ENCODE results near the gene KLHL15.

The KLHL15 gene

DNA sequence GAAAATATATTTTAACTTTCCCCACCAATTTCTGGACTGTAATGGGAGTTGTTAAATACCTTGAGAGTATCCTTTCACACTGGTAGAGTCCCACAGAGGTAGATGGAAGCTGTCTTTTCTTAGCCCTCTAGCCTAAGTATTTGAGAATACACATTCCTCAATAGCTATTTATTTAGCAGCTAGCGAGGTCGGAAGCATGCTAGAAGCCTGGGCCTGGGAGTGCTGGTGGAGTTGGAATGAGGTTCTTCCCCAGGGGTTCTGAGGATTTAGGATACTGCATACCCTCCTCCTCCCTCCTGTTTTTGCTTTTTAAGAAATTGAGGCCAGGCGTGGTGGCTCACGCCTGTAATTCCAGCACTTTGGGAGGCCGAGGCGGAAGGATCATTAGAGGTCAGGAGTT lies 999 bp upstream of the KLHL15 start:
- H3K9ac ChIP-seq (ENCODE audit: low read length) = no peak overlapping the region
- H3K9me3 ChIP-seq (ENCODE audit: low read length) = no peaks in the 10 kb centered on the region
- H3K36me3 ChIP-seq (ENCODE audit: insufficient read depth, low read length) = no peaks in the 10 kb centered on the region
- H3K27ac ChIP-seq (ENCODE audit: low read depth, low read length) = no peak overlapping the region
- no peak overlapping the region for H3K4me3 ChIP-seq (ENCODE audit: low read depth in 1 of 2, low read length in 2 of 2)
- H3K4me1 ChIP-seq (ENCODE audit: insufficient read depth, low read length) = no peaks in the 10 kb centered on the region
- peaks cover 5 to 6% of the 10 kb centered on the region in 2 donors for H3K27me3 ChIP-seq (ENCODE audit: control insufficient read depth in 1 of 2, insufficient read depth in 2 of 2, low read length in 2 of 2)

DNA sequence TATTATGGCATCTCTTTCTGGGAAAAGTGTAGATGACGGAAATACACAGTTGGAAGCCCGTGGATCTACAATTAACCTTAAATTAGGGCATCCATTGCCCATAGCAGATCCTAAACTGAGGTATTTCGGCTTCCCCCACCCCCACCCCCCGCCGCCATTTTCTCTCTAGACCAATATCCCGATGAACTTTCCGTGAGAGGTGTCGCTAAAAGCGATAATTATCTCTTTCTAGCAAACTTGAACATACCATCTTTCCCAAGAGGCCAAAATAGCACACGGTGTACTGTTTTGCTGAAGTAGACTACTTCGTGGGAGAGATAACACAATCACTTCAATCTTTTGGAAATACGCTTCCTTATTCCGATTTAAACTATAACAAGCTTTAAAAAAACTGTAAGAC lies 554 bp downstream of the KLHL15 start:
- H3K9me3 ChIP-seq (ENCODE audit: low read length) = no peaks in the 10 kb centered on the region
- H3K27me3 ChIP-seq (ENCODE audit: control insufficient read depth in 1 of 2, insufficient read depth in 2 of 2, low read length in 2 of 2) = peaks cover 5 to 6% of the 10 kb centered on the region in 2 donors
- peak overlapping the region in 1 of 2 donors; percentile 63 for H3K4me3 ChIP-seq (ENCODE audit: low read depth in 1 of 2, low read length in 2 of 2)
- H3K9ac ChIP-seq (ENCODE audit: low read length) = peak overlapping the region; percentile 78
- H3K4me1 ChIP-seq (ENCODE audit: insufficient read depth, low read length) = no peaks in the 10 kb centered on the region
- peak overlapping the region; percentile 30 for H3K27ac ChIP-seq (ENCODE audit: low read depth, low read length)
- no peaks in the 10 kb centered on the region for H3K36me3 ChIP-seq (ENCODE audit: insufficient read depth, low read length)

DNA sequence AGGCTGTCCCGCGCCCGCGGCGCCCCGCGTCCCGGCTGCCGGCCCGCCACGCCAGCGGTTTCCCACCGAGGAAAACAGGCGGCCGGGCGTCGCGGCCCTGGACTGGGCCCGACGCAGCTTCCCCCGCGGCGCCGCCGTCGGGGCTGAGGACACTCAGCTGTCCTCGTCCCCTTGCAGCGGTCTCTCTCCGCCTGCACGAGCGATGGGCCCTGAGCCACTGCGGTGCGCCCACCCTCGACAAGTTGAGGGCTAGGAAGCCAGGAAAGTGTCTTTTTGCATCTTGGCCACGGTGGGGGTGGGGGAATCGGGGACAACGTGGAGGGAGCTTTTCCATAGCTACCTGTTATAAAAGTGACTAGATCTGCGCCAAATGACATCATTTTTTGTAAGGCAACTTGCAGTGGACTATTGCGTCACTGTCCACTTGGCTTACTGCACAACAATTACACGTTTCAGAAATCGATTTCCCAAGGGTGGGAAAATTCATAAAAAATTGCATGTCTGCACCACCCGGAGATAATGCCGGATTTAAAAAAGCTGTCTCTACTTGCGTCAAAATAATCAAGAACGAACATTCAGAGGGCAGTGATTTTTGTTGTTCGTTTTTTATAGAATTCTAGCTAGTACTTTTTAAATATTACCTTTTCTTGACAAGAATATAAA lies 1.1 kb downstream of the KLHL15 start:
- no peaks in the 10 kb centered on the region for H3K9me3 ChIP-seq (ENCODE audit: low read length)
- peak overlapping the region; percentile 56 to 63 for H3K4me3 ChIP-seq (ENCODE audit: low read depth in 1 of 2, low read length in 2 of 2)

DNA sequence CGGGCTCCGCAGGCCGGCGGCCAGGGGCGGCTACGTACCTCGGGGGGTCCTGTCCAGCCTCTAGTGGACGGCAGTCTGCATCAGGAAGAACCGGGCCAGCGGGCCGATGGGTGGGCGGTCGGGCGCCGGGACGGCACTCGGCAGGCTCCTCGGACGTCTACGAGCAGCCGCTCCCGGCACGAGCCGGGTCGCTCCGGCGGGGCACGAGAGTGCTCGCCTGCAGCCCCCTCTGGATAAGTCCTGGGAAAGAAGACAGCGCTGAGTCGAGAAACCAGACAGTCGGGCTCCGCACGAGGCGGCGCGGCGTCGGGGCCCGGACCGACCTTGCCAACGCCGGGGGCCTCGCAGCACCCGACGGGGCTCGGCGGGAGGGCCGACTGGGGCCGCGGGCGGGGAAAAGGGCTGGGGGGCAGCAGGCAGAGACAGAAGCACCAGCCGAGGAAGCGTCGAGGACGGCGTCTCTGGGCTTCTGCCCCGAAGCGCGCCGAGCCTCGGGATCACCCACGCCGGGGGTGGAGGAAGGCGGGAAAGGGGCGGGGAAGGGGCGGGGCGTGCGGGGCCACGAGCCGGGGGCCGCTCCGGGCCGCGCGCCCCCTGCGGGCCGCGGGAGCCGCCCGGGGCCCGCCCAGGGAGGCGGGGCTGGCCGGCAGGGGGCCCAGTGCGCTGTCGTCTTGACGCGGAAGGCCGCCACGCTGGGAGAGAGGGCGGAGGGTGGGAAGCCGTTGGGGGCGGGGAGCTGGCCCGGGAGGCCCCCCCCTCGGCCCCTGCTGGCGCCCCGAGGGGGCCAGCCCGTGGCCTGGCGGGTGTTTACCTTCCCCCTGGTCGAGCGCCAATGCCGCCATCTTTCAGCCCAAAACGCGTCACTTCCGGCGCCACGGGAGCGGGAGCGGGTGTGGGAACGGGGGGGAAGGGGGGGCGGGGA lies 1.9 kb downstream of the KLHL15 start:
- H3K4me3 ChIP-seq (ENCODE audit: low read depth in 1 of 2, low read length in 2 of 2) = peak overlapping the region; percentile 72 to 74
- peak overlapping the region; percentile 61 for H3K9ac ChIP-seq (ENCODE audit: low read length)
- no peaks in the 10 kb centered on the region for H3K9me3 ChIP-seq (ENCODE audit: low read length)
- no peaks in the 10 kb centered on the region for H3K4me1 ChIP-seq (ENCODE audit: insufficient read depth, low read length)
- H3K27ac ChIP-seq (ENCODE audit: low read depth, low read length) = peak overlapping the region; percentile 78
- H3K27me3 ChIP-seq (ENCODE audit: control insufficient read depth in 1 of 2, insufficient read depth in 2 of 2, low read length in 2 of 2) = peaks cover 5 to 6% of the 10 kb centered on the region in 2 donors
- H3K36me3 ChIP-seq (ENCODE audit: insufficient read depth, low read length) = no peaks in the 10 kb centered on the region

More for the DNA sequence above, 1.1 kb downstream of the KLHL15 start:
- H3K27ac ChIP-seq (ENCODE audit: low read depth, low read length) = peak overlapping the region; percentile 83
- peaks cover 5 to 6% of the 10 kb centered on the region in 2 donors for H3K27me3 ChIP-seq (ENCODE audit: control insufficient read depth in 1 of 2, insufficient read depth in 2 of 2, low read length in 2 of 2)
- no peaks in the 10 kb centered on the region for H3K36me3 ChIP-seq (ENCODE audit: insufficient read depth, low read length)
- peak overlapping the region; percentile 78 for H3K9ac ChIP-seq (ENCODE audit: low read length)
- no peaks in the 10 kb centered on the region for H3K4me1 ChIP-seq (ENCODE audit: insufficient read depth, low read length)

DNA sequence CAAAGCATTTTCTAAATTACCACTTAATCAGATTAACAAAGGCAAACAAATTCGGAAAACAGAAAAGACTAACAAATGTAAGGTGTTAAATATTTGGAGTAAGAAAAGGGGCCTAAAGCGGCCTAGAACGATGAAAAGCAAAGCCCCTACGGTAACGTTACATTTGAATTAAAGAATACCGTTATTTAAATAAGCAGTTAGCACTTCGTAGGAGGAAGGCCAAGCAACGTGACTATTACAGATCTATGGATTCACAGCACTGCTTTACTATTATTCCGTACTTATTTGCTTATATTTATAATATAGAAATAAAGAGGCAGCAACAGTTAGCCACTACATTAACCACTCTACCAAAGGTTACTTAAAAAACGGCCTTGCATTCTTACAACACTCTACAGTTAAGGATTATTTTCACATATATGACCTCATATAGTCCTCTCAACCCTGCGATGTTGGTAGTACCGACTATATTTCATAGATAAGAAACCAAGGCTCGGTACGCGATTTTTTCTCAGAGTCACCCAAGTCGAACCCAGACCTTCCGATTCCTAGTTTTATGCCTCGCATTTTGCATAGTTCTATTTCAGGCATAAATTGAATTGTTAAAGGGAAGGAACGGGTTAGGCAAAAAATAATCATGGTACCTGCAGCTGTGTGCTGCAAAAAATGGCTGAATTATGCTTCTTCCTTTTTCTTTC lies 2.9 kb downstream of the KLHL15 start:
- Histone ChIP-seq H3K4me1 (ENCODE audit: insufficient read depth, low read length) (no peaks in the 10 kb centered on the region), H3K9ac (ENCODE audit: low read length) (peak overlapping the region; percentile 61), H3K4me3 (ENCODE audit: low read depth in 1 of 2, low read length in 2 of 2) (peak overlapping the region; percentile 72 to 74), H3K36me3 (ENCODE audit: insufficient read depth, low read length) (no peaks in the 10 kb centered on the region), H3K27me3 (ENCODE audit: control insufficient read depth in 1 of 2, insufficient read depth in 2 of 2, low read length in 2 of 2) (peaks cover 5 to 6% of the 10 kb centered on the region in 2 donors), H3K27ac (ENCODE audit: low read depth, low read length) (peak overlapping the region; percentile 78), H3K9me3 (ENCODE audit: low read length) (no peaks in the 10 kb centered on the region)

DNA sequence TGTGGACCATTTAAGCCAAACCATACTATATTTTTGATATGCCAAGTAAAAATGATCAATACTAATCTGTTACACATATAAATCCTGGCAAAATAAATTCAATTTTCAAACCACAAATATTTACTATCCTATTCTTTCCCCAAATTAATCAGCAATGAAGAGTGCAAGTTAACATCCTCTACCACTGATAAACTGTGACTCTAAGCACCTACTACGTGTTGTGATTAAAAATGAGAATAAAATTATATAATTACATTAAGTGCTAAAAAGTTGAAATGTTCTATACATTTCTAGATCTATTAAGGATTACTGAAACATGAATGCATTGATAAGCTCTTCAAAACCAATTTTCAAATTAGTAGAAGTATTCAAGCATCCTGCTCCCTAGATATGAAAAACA lies 3.4 kb downstream of the KLHL15 start:
- H3K27ac ChIP-seq (ENCODE audit: low read depth, low read length) = peak overlapping the region; percentile 78
- H3K9me3 ChIP-seq (ENCODE audit: low read length) = no peaks in the 10 kb centered on the region
- no peaks in the 10 kb centered on the region for H3K4me1 ChIP-seq (ENCODE audit: insufficient read depth, low read length)
- H3K36me3 ChIP-seq (ENCODE audit: insufficient read depth, low read length) = no peaks in the 10 kb centered on the region
- H3K9ac ChIP-seq (ENCODE audit: low read length) = peak overlapping the region; percentile 61
- peaks cover 5 to 6% of the 10 kb centered on the region in 2 donors for H3K27me3 ChIP-seq (ENCODE audit: control insufficient read depth in 1 of 2, insufficient read depth in 2 of 2, low read length in 2 of 2)
- peak overlapping the region; percentile 72 to 74 for H3K4me3 ChIP-seq (ENCODE audit: low read depth in 1 of 2, low read length in 2 of 2)

DNA sequence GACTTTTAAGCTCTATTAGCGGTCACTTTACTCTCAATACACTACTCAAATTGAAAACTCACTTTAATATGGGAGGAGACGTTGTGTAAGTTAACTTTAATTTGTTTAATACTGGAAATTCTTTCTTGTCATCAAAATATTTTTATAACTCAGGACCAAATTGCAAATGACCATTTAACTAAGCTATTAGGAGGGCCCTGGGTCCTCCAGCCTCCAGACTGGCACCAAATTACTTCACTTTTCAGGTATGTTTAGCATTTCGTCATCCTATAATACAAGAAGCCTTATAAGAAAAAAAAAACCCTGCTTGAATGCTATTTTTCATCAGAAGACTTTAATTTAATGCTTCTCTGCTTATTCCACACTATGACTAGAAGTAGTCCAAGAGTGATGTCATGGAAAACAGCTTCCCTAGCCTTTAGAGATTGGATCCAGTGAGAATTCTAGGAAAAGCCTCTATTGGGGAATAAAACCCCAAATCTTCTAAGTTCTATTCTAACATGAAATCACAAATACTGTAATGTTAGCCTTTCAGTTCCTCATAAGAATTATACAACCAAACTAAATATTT lies 6.6 kb downstream of the KLHL15 start:
- Histone ChIP-seq H3K36me3 (ENCODE audit: insufficient read depth, low read length) (no peaks in the 10 kb centered on the region), H3K4me1 (ENCODE audit: insufficient read depth, low read length) (no peaks in the 10 kb centered on the region), H3K27ac (ENCODE audit: low read depth, low read length) (no peak overlapping the region), H3K9ac (ENCODE audit: low read length) (no peak overlapping the region), H3K4me3 (ENCODE audit: low read depth in 1 of 2, low read length in 2 of 2) (no peak overlapping the region), H3K9me3 (ENCODE audit: low read length) (no peaks in the 10 kb centered on the region), H3K27me3 (ENCODE audit: control insufficient read depth in 1 of 2, insufficient read depth in 2 of 2, low read length in 2 of 2) (peaks cover 5 to 9% of the 10 kb centered on the region in 2 donors)

DNA sequence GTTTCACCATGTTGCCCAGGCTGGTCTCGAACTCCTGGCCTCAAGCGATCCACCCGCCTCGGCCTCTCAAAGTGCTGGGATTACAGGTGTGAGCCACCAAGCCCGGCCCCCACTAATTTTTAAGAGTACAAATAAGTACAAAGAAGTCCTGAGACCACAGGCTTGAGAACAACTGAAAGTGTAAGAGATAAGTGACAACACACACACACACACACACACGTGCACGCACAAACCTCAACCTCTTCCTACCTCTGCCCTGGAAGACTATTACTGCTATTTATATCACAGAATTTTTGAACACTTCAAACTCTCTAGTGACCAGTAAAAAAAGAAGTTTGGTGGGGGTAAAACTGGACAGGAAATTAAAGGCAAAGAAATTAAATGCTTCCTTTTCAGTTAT lies 7.5 kb downstream of the KLHL15 start:
- Histone ChIP-seq H3K9ac (ENCODE audit: low read length) (no peak overlapping the region), H3K4me1 (ENCODE audit: insufficient read depth, low read length) (no peaks in the 10 kb centered on the region), H3K36me3 (ENCODE audit: insufficient read depth, low read length) (no peaks in the 10 kb centered on the region), H3K9me3 (ENCODE audit: low read length) (no peaks in the 10 kb centered on the region), H3K27me3 (ENCODE audit: control insufficient read depth in 1 of 2, insufficient read depth in 2 of 2, low read length in 2 of 2) (peaks cover 3 to 5% of the 10 kb centered on the region in 2 donors), H3K27ac (ENCODE audit: low read depth, low read length) (no peak overlapping the region), H3K4me3 (ENCODE audit: low read depth in 1 of 2, low read length in 2 of 2) (no peak overlapping the region)

DNA sequence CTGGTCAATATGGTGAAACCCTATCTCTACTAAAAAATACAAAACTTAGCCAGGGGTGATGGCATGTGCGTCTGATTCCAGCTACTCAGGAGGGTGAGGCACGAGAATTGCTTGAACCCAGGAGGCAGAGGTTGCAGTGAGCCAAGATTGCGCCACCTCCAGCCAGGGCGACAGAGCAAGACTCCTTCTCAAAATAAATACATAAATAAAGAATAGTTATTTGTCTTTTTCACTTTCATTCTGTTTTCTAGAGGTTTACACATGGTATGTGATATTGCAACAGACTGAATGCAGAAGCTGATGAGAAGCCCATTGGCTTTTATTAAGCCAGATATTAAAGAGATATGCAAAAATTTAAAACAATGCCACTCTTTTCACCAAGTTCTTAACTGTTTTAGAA lies 8.2 kb downstream of the KLHL15 start:
- no peak overlapping the region for H3K9ac ChIP-seq (ENCODE audit: low read length)
- no peaks in the 10 kb centered on the region for H3K4me1 ChIP-seq (ENCODE audit: insufficient read depth, low read length)
- peaks cover 0 to 4% of the 10 kb centered on the region in 2 donors for H3K27me3 ChIP-seq (ENCODE audit: control insufficient read depth in 1 of 2, insufficient read depth in 2 of 2, low read length in 2 of 2)
- no peaks in the 10 kb centered on the region for H3K9me3 ChIP-seq (ENCODE audit: low read length)
- no peaks in the 10 kb centered on the region for H3K36me3 ChIP-seq (ENCODE audit: insufficient read depth, low read length)
- no peak overlapping the region for H3K4me3 ChIP-seq (ENCODE audit: low read depth in 1 of 2, low read length in 2 of 2)
- H3K27ac ChIP-seq (ENCODE audit: low read depth, low read length) = no peak overlapping the region

DNA sequence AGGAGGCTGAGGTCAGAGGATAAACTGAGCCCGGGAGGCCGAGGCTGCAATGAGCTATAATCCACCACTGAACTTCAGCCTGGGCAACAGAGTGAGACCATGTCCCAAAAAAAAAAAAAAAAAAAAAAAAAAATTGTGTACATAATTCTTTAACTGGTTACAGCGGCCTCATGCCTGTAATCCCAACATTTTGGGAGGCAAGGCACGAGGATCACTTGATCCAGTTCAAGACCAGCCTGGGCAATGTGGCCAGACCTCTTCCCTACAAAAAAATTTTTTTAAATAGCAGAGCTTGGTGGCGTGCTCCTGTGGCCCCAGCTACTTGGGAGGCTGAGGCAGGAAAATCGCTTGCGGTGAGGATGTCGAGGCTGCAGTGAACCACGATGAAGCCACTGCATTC lies 9.3 kb downstream of the KLHL15 start:
- Histone ChIP-seq H3K4me3 (ENCODE audit: low read depth in 1 of 2, low read length in 2 of 2) (no peak overlapping the region), H3K27ac (ENCODE audit: low read depth, low read length) (no peak overlapping the region), H3K27me3 (ENCODE audit: control insufficient read depth in 1 of 2, insufficient read depth in 2 of 2, low read length in 2 of 2) (peaks cover 0 to 4% of the 10 kb centered on the region in 2 donors), H3K9me3 (ENCODE audit: low read length) (no peaks in the 10 kb centered on the region), H3K4me1 (ENCODE audit: insufficient read depth, low read length) (no peaks in the 10 kb centered on the region), H3K9ac (ENCODE audit: low read length) (no peak overlapping the region), H3K36me3 (ENCODE audit: insufficient read depth, low read length) (no peaks in the 10 kb centered on the region)

Data from muscle layer of colon (tissue), 2 donors.